ENCODE results near the gene CACNA1I.

DNA sequence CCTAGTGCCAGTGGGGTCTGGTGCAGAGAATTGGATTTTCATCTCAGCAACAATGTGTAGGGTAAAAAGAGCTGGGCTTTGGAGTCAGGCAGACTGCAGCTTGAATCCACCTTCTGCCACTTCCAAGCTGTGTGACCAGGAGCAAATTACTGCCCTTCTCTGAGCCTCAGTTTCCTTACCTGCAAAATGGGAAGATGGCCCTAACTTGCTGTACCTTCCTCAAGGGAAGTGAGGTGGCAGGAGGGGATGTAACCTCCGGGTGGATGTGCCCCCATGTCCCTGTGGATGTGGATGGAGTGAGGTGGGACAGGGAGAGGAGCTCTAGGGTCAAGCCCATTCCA lies 90.9 kb downstream of the CACNA1I start:
- TF ChIP-seq, protein P1, sequence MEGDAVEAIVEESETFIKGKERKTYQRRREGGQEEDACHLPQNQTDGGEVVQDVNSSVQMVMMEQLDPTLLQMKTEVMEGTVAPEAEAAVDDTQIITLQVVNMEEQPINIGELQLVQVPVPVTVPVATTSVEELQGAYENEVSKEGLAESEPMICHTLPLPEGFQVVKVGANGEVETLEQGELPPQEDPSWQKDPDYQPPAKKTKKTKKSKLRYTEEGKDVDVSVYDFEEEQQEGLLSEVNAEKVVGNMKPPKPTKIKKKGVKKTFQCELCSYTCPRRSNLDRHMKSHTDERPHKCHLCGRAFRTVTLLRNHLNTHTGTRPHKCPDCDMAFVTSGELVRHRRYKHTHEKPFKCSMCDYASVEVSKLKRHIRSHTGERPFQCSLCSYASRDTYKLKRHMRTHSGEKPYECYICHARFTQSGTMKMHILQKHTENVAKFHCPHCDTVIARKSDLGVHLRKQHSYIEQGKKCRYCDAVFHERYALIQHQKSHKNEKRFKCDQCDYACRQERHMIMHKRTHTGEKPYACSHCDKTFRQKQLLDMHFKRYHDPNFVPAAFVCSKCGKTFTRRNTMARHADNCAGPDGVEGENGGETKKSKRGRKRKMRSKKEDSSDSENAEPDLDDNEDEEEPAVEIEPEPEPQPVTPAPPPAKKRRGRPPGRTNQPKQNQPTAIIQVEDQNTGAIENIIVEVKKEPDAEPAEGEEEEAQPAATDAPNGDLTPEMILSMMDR (conservative IDR thresholded peaks at IDR 0.05; ENCODE audit: low read depth in 2 of 2) = no peak
- TF ChIP-seq REST (IDR thresholded peaks at IDR 0.05; ENCODE audit: unreplicated experiment) (no peak), EZH2phosphoT487 (IDR thresholded peaks at IDR 0.05; ENCODE audit: unreplicated experiment) (no peak), POLR2AphosphoS5 (IDR thresholded peaks at IDR 0.05; ENCODE audit: low read depth) (no peak), EZH2 (IDR thresholded peaks at IDR 0.05; ENCODE audit: low read depth, unreplicated experiment) (no peak), JUNB (IDR thresholded peaks at IDR 0.05; ENCODE audit: unreplicated experiment) (no peak), STAT1 (IDR thresholded peaks at IDR 0.05; ENCODE audit: unreplicated experiment) (no peak), ZNF114 (CRISPR knock-in tag; IDR thresholded peaks at IDR 0.05) (no peak), CREB1 (CRISPR knock-in tag; IDR thresholded peaks at IDR 0.05; ENCODE audit: low read depth) (no peak), ZNF331 (CRISPR knock-in tag; IDR thresholded peaks at IDR 0.05; ENCODE audit: low read depth) (no peak), NANOG (IDR thresholded peaks at IDR 0.05; ENCODE audit: borderline replicate concordance) (no peak), ETS1 (IDR thresholded peaks at IDR 0.05) (no peak)

Measured in GM23338 (cell line).